GM18861 (cell line): Measurements from ENCODE around the gene BRIP1.

Experiments
- ATAC-seq: cut with Tn5 transposase; IDR thresholded peaks from one replicate; pipeline ENCODE4 v1.9.1; 2021; ENCODE audit not compliant: unreplicated experiment

The BRIP1 gene

GRCh38 chr17:61638087-61638486 lies 225.2 kb downstream of the BRIP1 start:
- ATAC-seq = no peak

- ATAC-seq = no peak
These were observed 227.4 kb downstream of the BRIP1 start for GRCh38 chr17:61635913-61636432.

- no peak for ATAC-seq
These were observed 228.3 kb downstream of the BRIP1 start for GRCh38 chr17:61634942-61635538.

- ATAC-seq = no peak
These were observed 229.3 kb downstream of the BRIP1 start for GRCh38 chr17:61634011-61634539.

- ATAC-seq = no peak
These were observed 230.5 kb downstream of the BRIP1 start for GRCh38 chr17:61632826-61633225.

GRCh38 chr17:61631800-61632199 lies 231.5 kb downstream of the BRIP1 start:
- ATAC-seq = no peak
